ENCODE data around the gene SYNGR1.
A peak's percentile ranks its signal among the peaks of the same experiment; 100 is the strongest.
"Not testable (repeated sequence)": the region's sequence is repeated elsewhere in the genome, so short reads cannot be mapped to it uniquely, and the experiment has no call there.

The SYNGR1 gene

GRCh38 chr22:39411828-39412365, 62.1 kb downstream of the SYNGR1 start:
- not testable (repeated sequence) for DNase-seq

GRCh38 chr22:39413204-39413603, 63.4 kb downstream of the SYNGR1 start:
- DNase-seq = not testable (repeated sequence)

GRCh38 chr22:39414377-39414776, 64.6 kb downstream of the SYNGR1 start:
- no peak for DNase-seq

- DNase-seq = no peak
Measured at GRCh38 chr22:39414886-39415285, 65.1 kb downstream of the SYNGR1 start.

- no peak for DNase-seq
Measured at GRCh38 chr22:39415506-39415905, 65.7 kb downstream of the SYNGR1 start.

GRCh38 chr22:39416319-39416718, 66.5 kb downstream of the SYNGR1 start:
- DNase-seq = no peak

GRCh38 chr22:39417641-39418040, 67.8 kb downstream of the SYNGR1 start:
- no peak for DNase-seq

GRCh38 chr22:39418696-39419095, 68.9 kb downstream of the SYNGR1 start:
- DNase-seq = no peak

- DNase-seq = no peak
Measured at GRCh38 chr22:39419096-39419495, 69.3 kb downstream of the SYNGR1 start.

GRCh38 chr22:39419911-39420310, 70.1 kb downstream of the SYNGR1 start:
- DNase-seq = no peak

GRCh38 chr22:39421691-39422090, 71.9 kb downstream of the SYNGR1 start:
- DNase-seq = no peak

- no peak for DNase-seq
Measured at GRCh38 chr22:39422101-39422500, 72.3 kb downstream of the SYNGR1 start.

- DNase-seq = no peak
Measured at GRCh38 chr22:39422721-39423120, 72.9 kb downstream of the SYNGR1 start.

GRCh38 chr22:39423976-39424375, 74.2 kb downstream of the SYNGR1 start:
- no peak for DNase-seq

GRCh38 chr22:39426380-39427043, 76.7 kb downstream of the SYNGR1 start:
- DNase-seq = no peak

- no peak for DNase-seq
Measured at GRCh38 chr22:39427751-39428596, 78.2 kb downstream of the SYNGR1 start.

GRCh38 chr22:39428597-39429071, 78.8 kb downstream of the SYNGR1 start:
- peak; percentile 95 for DNase-seq

GRCh38 chr22:39429186-39429585, 79.4 kb downstream of the SYNGR1 start:
- DNase-seq = no peak

GRCh38 chr22:39429916-39430575, 80.3 kb downstream of the SYNGR1 start:
- no peak for DNase-seq

GRCh38 chr22:39430576-39431150, 80.9 kb downstream of the SYNGR1 start:
- DNase-seq = no peak

GRCh38 chr22:39431216-39431801, 81.5 kb downstream of the SYNGR1 start:
- DNase-seq = no peak

- DNase-seq = no peak
Measured at GRCh38 chr22:39431821-39432251, 82.0 kb downstream of the SYNGR1 start.
